SK-N-SH (cell line): ENCODE measurements around the gene SLC22A23.

ENCODE experiments used
- CTCF ChIP-seq: fragments of 200-600 bp; sonication (generic); IDR thresholded peaks from 2 replicates; pipeline ENCODE4 v1.6.1; 2017; ENCODE audit warnings: antibody characterized with exemption, mild to moderate bottlenecking, moderate library complexity
- EZH2phosphoT487 ChIP-seq: fragments of 200-600 bp; sonication (generic); IDR thresholded peaks from 2 replicates; pipeline ENCODE4 v1.6.1; 2017; ENCODE audit warnings: low read depth, mixed run types, mild to moderate bottlenecking, antibody characterized with exemption, moderate library complexity, borderline replicate concordance
- FOXJ3 ChIP-seq: sonication (generic); formaldehyde crosslinking; IDR thresholded peaks from 2 replicates; pipeline ENCODE4 v1.5.1; 2020; ENCODE audit warnings: mild to moderate bottlenecking, missing genetic modification reagents
- JUND ChIP-seq: IDR thresholded peaks from 2 replicates; pipeline ENCODE4 v1.4.0; 2012
- RCOR1 ChIP-seq: fragments of 150-350 bp; IDR thresholded peaks from 2 replicates; pipeline ENCODE4 v1.6.1; 2017; ENCODE audit warnings: antibody characterized with exemption, low read length
- REST ChIP-seq: IDR thresholded peaks from 2 replicates; pipeline ENCODE4 v1.6.1; 2012; ENCODE audit warnings: mild to moderate bottlenecking, low read depth, low read length, moderate library complexity
- RXRA ChIP-seq: IDR thresholded peaks from 2 replicates; pipeline ENCODE4 v1.4.0; 2012; ENCODE audit warnings: low read depth, mild to moderate bottlenecking, borderline replicate concordance
- TAF1 ChIP-seq: IDR thresholded peaks from 2 replicates; pipeline ENCODE4 v1.6.1; 2012; ENCODE audit warnings: low read depth, mild to moderate bottlenecking, low read length, moderate library complexity, borderline replicate concordance

- TF ChIP-seq CTCF (no peak), JUND (no peak), EZH2phosphoT487 (no peak), FOXJ3 (no peak), RCOR1 (no peak), REST (no peak), RXRA (no peak), TAF1 (no peak)
Observed at GRCh38 chr6:3482869-3483268, 26.0 kb upstream of the SLC22A23 start.
